ENCODE data around the gene BTRC. TPM values are rescaled to one million over a fixed set of nuclear protein-coding genes. Genes with fewer than 3 reads are reported as not detected.
A peak's percentile ranks its signal among the peaks of the same experiment; 100 is the strongest.

Gene BTRC
- total RNA-seq, 2 donors from 2014 or later = 13.5 to 16.6 TPM

GRCh38 chr10:101468159-101468558, 114.2 kb downstream of the BTRC start:
- no peak for ATAC-seq
- Mint-ChIP-seq H3K4me1 (ENCODE audit: low read depth in 2 of 2) (peaks cover 4 to 11% of the 10 kb centered on the region in 2 donors), H3K27me3 (no peaks in the 10 kb centered on the region), H3K27ac (no peak overlapping the region), H3K4me3 (no peak overlapping the region), H3K9me3 (no peaks in the 10 kb centered on the region), H3K36me3 (no peaks in the 10 kb centered on the region)
- DNase-seq (ENCODE audit: low spot score) = no peak

- H3K27ac Mint-ChIP-seq = no peak overlapping the region
Observed at GRCh38 chr10:101476383-101476782, 122.4 kb downstream of the BTRC start.

GRCh38 chr10:101478956-101479355, 125.0 kb downstream of the BTRC start:
- no peak for DNase-seq (ENCODE audit: low spot score)
- no peaks in the 10 kb centered on the region for H3K36me3 Mint-ChIP-seq
- H3K27me3 Mint-ChIP-seq = no peaks in the 10 kb centered on the region
- ATAC-seq = no peak
- H3K9me3 Mint-ChIP-seq = no peaks in the 10 kb centered on the region
- no peak overlapping the region for H3K27ac Mint-ChIP-seq
- no peak overlapping the region for H3K4me3 Mint-ChIP-seq
- H3K4me1 Mint-ChIP-seq (ENCODE audit: low read depth in 2 of 2) = no peaks in the 10 kb centered on the region

More at GRCh38 chr10:101476383-101476782, 122.4 kb downstream of the BTRC start:
- Mint-ChIP-seq H3K4me1 (ENCODE audit: low read depth in 2 of 2) (no peaks in the 10 kb centered on the region), H3K27me3 (no peaks in the 10 kb centered on the region), H3K4me3 (no peak overlapping the region), H3K36me3 (no peaks in the 10 kb centered on the region), H3K9me3 (no peaks in the 10 kb centered on the region)
- no peak for DNase-seq (ENCODE audit: low spot score)
- no peak for ATAC-seq

GRCh38 chr10:101481256-101481655, 127.3 kb downstream of the BTRC start:
- H3K27me3 Mint-ChIP-seq = no peaks in the 10 kb centered on the region
- no peak overlapping the region for H3K27ac Mint-ChIP-seq
- H3K4me3 Mint-ChIP-seq = no peak overlapping the region
- H3K4me1 Mint-ChIP-seq (ENCODE audit: low read depth in 2 of 2) = no peaks in the 10 kb centered on the region
- no peaks in the 10 kb centered on the region for H3K36me3 Mint-ChIP-seq
- no peaks in the 10 kb centered on the region for H3K9me3 Mint-ChIP-seq
- no peak for DNase-seq (ENCODE audit: low spot score)
- no peak for ATAC-seq

- no peaks in the 10 kb centered on the region for H3K9me3 Mint-ChIP-seq
Observed at GRCh38 chr10:101482568-101482967, 128.6 kb downstream of the BTRC start.

GRCh38 chr10:101484175-101484745, 130.3 kb downstream of the BTRC start:
- Mint-ChIP-seq H3K36me3 (no peaks in the 10 kb centered on the region), H3K9me3 (no peaks in the 10 kb centered on the region), H3K4me1 (ENCODE audit: low read depth in 2 of 2) (peaks cover 0 to 3% of the 10 kb centered on the region in 2 donors), H3K4me3 (no peak overlapping the region), H3K27ac (no peak overlapping the region), H3K27me3 (no peaks in the 10 kb centered on the region)
- DNase-seq (ENCODE audit: low spot score) = no peak
- no peak for ATAC-seq

More at GRCh38 chr10:101482568-101482967, 128.6 kb downstream of the BTRC start:
- H3K4me1 Mint-ChIP-seq (ENCODE audit: low read depth in 2 of 2) = peaks cover 0 to 3% of the 10 kb centered on the region in 2 donors
- ATAC-seq (no peak), DNase-seq (ENCODE audit: low spot score) (no peak)
- no peaks in the 10 kb centered on the region for H3K27me3 Mint-ChIP-seq
- H3K36me3 Mint-ChIP-seq = no peaks in the 10 kb centered on the region
- no peak overlapping the region for H3K4me3 Mint-ChIP-seq
- H3K27ac Mint-ChIP-seq = no peak overlapping the region

- ATAC-seq (no peak), DNase-seq (ENCODE audit: low spot score) (no peak)
- H3K27ac Mint-ChIP-seq = no peak overlapping the region
- no peaks in the 10 kb centered on the region for H3K36me3 Mint-ChIP-seq
- H3K9me3 Mint-ChIP-seq = no peaks in the 10 kb centered on the region
- no peaks in the 10 kb centered on the region for H3K27me3 Mint-ChIP-seq
- peaks cover 0 to 3% of the 10 kb centered on the region in 2 donors for H3K4me1 Mint-ChIP-seq (ENCODE audit: low read depth in 2 of 2)
- H3K4me3 Mint-ChIP-seq = no peak overlapping the region
Observed at GRCh38 chr10:101485207-101485606, 131.2 kb downstream of the BTRC start.

- Mint-ChIP-seq H3K4me1 (ENCODE audit: low read depth in 2 of 2) (peaks cover 0 to 6% of the 10 kb centered on the region in 2 donors), H3K27me3 (no peaks in the 10 kb centered on the region), H3K36me3 (no peaks in the 10 kb centered on the region), H3K9me3 (no peaks in the 10 kb centered on the region), H3K4me3 (no peak overlapping the region), H3K27ac (no peak overlapping the region)
- no peak for DNase-seq (ENCODE audit: low spot score)
- no peak for ATAC-seq
Observed at GRCh38 chr10:101485681-101486554, 132.0 kb downstream of the BTRC start.

GRCh38 chr10:101487399-101487798, 133.4 kb downstream of the BTRC start:
- Mint-ChIP-seq H3K4me3 (no peak overlapping the region), H3K27me3 (no peaks in the 10 kb centered on the region), H3K27ac (no peak overlapping the region), H3K4me1 (ENCODE audit: low read depth in 2 of 2) (peaks cover 0 to 6% of the 10 kb centered on the region in 2 donors), H3K9me3 (no peaks in the 10 kb centered on the region), H3K36me3 (no peaks in the 10 kb centered on the region)
- no peak for ATAC-seq
- DNase-seq (ENCODE audit: low spot score) = no peak

GRCh38 chr10:101489355-101489754, 135.4 kb downstream of the BTRC start:
- H3K27ac Mint-ChIP-seq = no peak overlapping the region
- no peaks in the 10 kb centered on the region for H3K9me3 Mint-ChIP-seq
- H3K4me1 Mint-ChIP-seq (ENCODE audit: low read depth in 2 of 2) = peaks cover 0 to 6% of the 10 kb centered on the region in 2 donors
- DNase-seq (ENCODE audit: low spot score) = no peak
- H3K27me3 Mint-ChIP-seq = no peaks in the 10 kb centered on the region
- no peaks in the 10 kb centered on the region for H3K36me3 Mint-ChIP-seq
- ATAC-seq = no peak
- no peak overlapping the region for H3K4me3 Mint-ChIP-seq

- Mint-ChIP-seq H3K4me3 (no peak overlapping the region), H3K36me3 (no peaks in the 10 kb centered on the region), H3K27ac (peak overlapping the region in 1 of 2 donors; percentile 24), H3K9me3 (no peaks in the 10 kb centered on the region), H3K27me3 (no peaks in the 10 kb centered on the region), H3K4me1 (ENCODE audit: low read depth in 2 of 2) (peaks cover 0 to 6% of the 10 kb centered on the region in 2 donors)
- no peak for DNase-seq (ENCODE audit: low spot score)
- no peak for ATAC-seq
Observed at GRCh38 chr10:101490026-101490425, 136.1 kb downstream of the BTRC start.

GRCh38 chr10:101492205-101492604, 138.2 kb downstream of the BTRC start:
- H3K27ac Mint-ChIP-seq = no peak overlapping the region
- H3K27me3 Mint-ChIP-seq = no peaks in the 10 kb centered on the region
- H3K4me3 Mint-ChIP-seq = no peak overlapping the region
- no peaks in the 10 kb centered on the region for H3K36me3 Mint-ChIP-seq
- no peaks in the 10 kb centered on the region for H3K9me3 Mint-ChIP-seq
- peaks cover 0 to 6% of the 10 kb centered on the region in 2 donors for H3K4me1 Mint-ChIP-seq (ENCODE audit: low read depth in 2 of 2)
- DNase-seq (ENCODE audit: low spot score) (no peak), ATAC-seq (no peak)

- Mint-ChIP-seq H3K4me3 (no peak overlapping the region), H3K27me3 (no peaks in the 10 kb centered on the region), H3K36me3 (no peaks in the 10 kb centered on the region), H3K9me3 (no peaks in the 10 kb centered on the region), H3K4me1 (ENCODE audit: low read depth in 2 of 2) (peaks cover 0 to 3% of the 10 kb centered on the region in 2 donors), H3K27ac (no peak overlapping the region)
- DNase-seq (ENCODE audit: low spot score) (no peak), ATAC-seq (no peak)
Observed at GRCh38 chr10:101492814-101493213, 138.8 kb downstream of the BTRC start.

GRCh38 chr10:101493249-101493648, 139.3 kb downstream of the BTRC start:
- Mint-ChIP-seq H3K27ac (no peak overlapping the region), H3K9me3 (no peaks in the 10 kb centered on the region), H3K4me3 (no peak overlapping the region), H3K36me3 (no peaks in the 10 kb centered on the region), H3K4me1 (ENCODE audit: low read depth in 2 of 2) (peaks cover 0 to 3% of the 10 kb centered on the region in 2 donors), H3K27me3 (no peaks in the 10 kb centered on the region)
- no peak for ATAC-seq
- DNase-seq (ENCODE audit: low spot score) = no peak
